Jurkat, Clone E6-1 (cell line): ENCODE results near the gene HLF.

Experiments used
- DNase-seq: peaks from one replicate; pipeline ENCODE4 v3.0.0-alpha.2; 2011; ENCODE audit warnings: low read depth, low spot score
- H3K4me3 ChIP-seq: 2 replicates; pipeline ENCODE4 v1.5.1; 2011; ENCODE audit warnings: mild to moderate bottlenecking, low read length, control low read depth, moderate library complexity

HLF gene

DNA sequence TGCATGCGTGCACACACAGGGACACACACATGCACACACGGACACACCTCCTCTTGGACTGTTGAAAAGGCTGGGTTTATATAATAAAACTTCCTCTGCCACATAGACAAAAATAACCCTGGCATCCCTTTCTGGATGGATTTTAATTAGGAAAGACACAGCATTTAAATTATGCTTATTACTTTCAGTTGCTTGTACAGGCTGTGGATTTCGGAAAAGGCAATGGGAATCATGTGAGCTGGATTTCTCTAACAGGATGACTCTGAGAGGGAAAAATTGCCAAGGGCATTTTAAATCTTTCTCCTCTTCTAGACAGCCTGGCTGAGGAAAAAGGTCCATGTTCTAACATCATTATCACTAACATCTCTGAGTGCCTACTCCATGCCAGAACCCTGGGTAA lies 75.9 kb downstream of the HLF start:
- no peak for DNase-seq
- H3K4me3 ChIP-seq: no peak overlapping the region

GRCh38 chr17:55341432-55341831 lies 76.7 kb downstream of the HLF start:
- no peak for DNase-seq
- no peak overlapping the region for H3K4me3 ChIP-seq

GRCh38 chr17:55342800-55343585 lies 78.2 kb downstream of the HLF start:
- DNase-seq: no peak
- H3K4me3 ChIP-seq: no peak overlapping the region

- H3K4me3 ChIP-seq: no peak overlapping the region
- DNase-seq: no peak
These were observed 79.2 kb downstream of the HLF start for GRCh38 chr17:55343900-55344513.

- H3K4me3 ChIP-seq: no peak overlapping the region
- no peak for DNase-seq
These were observed 79.8 kb downstream of the HLF start for GRCh38 chr17:55344514-55344997.

GRCh38 chr17:55345132-55345531 lies 80.4 kb downstream of the HLF start:
- no peak overlapping the region for H3K4me3 ChIP-seq
- no peak for DNase-seq

- no peak overlapping the region for H3K4me3 ChIP-seq
- DNase-seq: no peak
These were observed 81.9 kb downstream of the HLF start for GRCh38 chr17:55346658-55347057.

- no peak for DNase-seq
- H3K4me3 ChIP-seq: no peak overlapping the region
These were observed 82.6 kb downstream of the HLF start for GRCh38 chr17:55347341-55347740.

GRCh38 chr17:55348749-55349354 lies 84.1 kb downstream of the HLF start:
- DNase-seq: peak; percentile 30
- H3K4me3 ChIP-seq: no peak overlapping the region

DNA sequence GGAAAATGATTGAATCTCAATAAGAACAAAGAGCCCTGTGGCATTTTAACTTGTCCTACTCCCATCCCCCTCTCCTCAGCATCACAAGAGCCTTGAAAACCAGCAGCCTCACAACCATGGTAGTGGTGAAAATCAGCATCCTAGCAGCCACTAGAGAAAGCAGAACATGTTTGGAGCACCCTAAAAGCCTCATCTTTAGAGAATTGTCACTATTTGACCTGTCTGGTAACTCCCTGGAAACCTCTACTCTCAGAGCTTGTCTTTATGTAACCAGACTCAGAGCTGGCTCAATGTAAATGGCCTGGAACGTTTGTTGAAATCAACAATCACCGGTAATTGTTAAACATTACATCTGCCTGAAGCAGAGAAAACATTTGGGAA lies 86.1 kb downstream of the HLF start:
- no peak overlapping the region for H3K4me3 ChIP-seq
- DNase-seq: no peak

DNA sequence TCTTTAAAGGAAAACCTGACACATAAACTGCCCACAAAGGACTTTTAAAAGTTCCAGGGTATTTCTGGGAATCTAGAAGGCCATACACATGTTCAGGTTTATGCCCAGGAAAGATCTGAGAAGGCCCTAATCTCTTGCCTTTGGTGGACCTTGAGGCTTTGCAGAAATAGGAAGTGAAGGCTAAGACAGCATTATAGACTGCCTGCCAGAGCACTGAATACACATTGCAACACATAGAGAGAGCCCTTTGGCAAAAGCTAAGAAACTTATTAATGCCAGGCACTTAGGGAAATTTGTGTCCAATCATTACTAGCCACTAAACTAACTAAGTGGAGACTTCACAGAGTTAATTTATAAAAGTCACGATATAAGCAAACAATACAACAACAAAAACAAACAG lies 86.5 kb downstream of the HLF start:
- no peak overlapping the region for H3K4me3 ChIP-seq
- DNase-seq: no peak

DNA sequence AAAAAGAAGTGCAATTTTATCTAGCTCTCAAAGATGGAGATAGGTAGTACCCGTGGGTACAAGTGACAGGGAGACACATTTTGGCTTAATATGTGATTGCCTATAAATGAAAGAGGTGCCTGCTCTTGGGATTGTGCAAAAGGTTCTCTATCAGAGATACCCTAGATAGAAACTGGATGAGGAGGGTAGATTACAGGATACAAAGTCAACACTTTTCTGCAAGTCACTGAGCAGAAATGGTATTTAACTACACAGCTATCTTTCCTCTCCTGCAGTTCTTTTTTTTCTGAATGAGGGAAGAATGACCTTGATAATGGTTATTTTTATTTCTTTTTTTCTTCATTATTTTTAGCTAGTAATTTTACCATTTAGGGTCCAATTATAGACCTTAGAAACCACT lies 89.2 kb downstream of the HLF start:
- DNase-seq: no peak
- no peak overlapping the region for H3K4me3 ChIP-seq

- DNase-seq: no peak
- no peak overlapping the region for H3K4me3 ChIP-seq
These were observed 90.2 kb downstream of the HLF start for GRCh38 chr17:55354941-55355340.

GRCh38 chr17:55356434-55357328 lies 91.9 kb downstream of the HLF start:
- peak; percentile 79 for DNase-seq
- H3K4me3 ChIP-seq: no peak overlapping the region

GRCh38 chr17:55360971-55361370 lies 96.2 kb downstream of the HLF start:
- no peak overlapping the region for H3K4me3 ChIP-seq
- DNase-seq: no peak

- DNase-seq: no peak
These were observed 98.3 kb downstream of the HLF start for GRCh38 chr17:55363033-55363432.

GRCh38 chr17:55366020-55366481 lies 101.3 kb downstream of the HLF start:
- DNase-seq: no peak
- H3K4me3 ChIP-seq: no peak overlapping the region

More at GRCh38 chr17:55363033-55363432, 98.3 kb downstream of the HLF start:
- H3K4me3 ChIP-seq: no peak overlapping the region

DNA sequence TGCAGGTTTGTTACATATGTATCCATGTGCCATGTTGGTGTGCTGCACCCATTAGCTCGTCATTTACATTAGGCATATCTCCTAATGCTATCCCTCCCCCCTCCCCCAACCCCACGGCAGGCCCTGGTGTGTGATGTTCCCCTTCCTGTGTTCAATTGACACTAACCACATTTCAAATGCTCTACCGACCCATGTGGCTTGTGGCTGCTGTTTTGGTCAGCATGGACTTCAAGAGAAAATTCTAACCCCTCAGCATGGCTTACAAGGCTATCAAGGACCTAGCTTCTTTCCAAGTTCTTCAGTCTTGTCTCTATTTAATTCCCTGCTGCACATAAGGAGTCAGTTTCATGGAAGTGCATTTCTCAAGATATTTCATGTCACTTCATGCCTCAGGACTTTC lies 103.9 kb downstream of the HLF start:
- H3K4me3 ChIP-seq: no peak overlapping the region
- DNase-seq: no peak
